SKM-1 treated with dmso at 0.1 percent for 144 hours (cell line): ENCODE results near the gene OCIAD1.
"Not testable (repeated sequence)": the region's sequence is repeated elsewhere in the genome, so short reads cannot be mapped to it uniquely, and the experiment has no call there.

Experiments
- DNase-seq: peaks from one replicate; lab custom pipeline; 2025; ENCODE audit not compliant: unreplicated experiment; lab: John Stamatoyannopoulos, UW

The OCIAD1 gene, protein sequence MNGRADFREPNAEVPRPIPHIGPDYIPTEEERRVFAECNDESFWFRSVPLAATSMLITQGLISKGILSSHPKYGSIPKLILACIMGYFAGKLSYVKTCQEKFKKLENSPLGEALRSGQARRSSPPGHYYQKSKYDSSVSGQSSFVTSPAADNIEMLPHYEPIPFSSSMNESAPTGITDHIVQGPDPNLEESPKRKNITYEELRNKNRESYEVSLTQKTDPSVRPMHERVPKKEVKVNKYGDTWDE

DNA sequence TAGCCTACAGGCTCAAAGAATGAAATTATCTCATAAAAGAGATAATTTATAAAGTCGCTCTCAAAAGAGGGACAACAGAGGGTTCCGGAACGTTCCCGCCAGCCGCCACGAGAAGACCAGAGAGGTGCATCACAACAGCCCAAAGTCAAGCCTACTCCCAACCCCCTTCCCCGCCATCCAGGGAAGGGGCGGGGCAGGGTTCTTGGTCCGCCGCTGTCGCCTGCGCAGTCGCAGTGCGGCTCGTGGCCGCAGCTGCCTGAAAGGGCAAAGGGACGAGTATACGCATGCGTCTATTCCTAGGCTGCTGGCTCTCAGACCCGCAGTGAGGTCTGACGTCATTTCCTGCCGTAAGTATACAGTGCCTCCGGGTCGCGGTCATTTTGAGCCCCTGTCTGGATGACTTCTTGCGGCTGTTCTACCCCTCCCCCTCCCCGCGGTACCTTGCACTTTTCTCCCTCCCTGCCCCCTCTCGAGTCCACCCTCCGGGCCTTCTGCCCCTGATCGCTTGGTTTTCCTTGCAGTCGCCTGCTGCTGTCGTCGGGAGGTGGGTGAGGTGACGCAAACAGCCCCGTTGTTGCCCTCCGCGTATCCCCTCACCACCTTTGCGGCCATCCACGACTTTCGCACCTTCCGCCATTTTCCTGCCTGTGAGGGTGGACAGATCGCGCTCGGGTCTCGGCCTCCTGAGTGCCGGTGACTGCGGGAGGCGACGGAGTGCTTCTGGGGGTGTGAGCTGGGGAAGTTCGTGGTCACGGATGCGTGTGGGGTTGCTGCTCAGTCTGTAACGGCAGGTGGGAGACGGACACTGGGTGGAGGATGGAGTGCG lies at the start of gene OCIAD1:
Gene OCIAD1 (plus strand): TSS at position 383 of the 826 bp plus-strand sequence. CDS start 1,537 bp downstream, outside the sequence.
- peak; percentile 98 for DNase-seq

DNA sequence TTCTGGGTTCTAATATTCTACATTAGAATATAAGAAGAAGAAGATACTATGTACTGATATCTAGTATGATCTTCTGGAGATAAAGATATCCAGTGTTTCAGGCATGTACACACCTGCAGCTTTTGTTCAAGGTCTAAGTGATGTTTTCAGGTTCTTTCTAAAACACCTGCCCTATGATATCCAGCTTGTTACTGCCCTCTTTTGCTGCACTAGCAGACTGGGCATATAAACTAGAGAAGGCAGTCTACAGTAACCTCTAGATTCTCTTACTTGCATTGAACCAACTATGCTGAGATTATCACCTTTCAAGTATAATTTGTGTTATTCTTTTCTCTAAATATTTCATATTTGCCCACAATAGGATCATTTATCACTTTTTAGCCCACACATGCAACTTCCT lies 48.9 kb upstream of the OCIAD1 start:
- DNase-seq: no peak

DNA sequence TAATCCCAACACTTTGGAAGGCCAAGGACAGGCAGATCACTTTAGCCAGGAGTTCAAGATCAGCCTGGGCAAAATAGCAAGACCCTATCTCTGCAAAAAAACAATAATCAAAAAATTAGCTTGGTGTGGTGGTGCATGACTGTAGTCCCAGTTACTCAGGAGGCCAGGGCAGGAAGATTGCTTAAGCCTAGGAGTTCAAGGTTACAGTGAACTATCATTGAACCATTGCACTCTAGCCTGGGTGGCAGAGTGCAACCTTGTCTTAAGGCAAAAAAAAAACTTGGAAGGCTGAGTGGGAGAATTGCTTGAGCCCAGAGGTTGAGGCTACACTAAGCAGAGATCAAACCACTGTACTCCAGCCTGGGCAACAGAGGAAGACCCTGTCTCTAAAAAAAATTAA lies 45.6 kb upstream of the OCIAD1 start:
- no peak for DNase-seq

DNA sequence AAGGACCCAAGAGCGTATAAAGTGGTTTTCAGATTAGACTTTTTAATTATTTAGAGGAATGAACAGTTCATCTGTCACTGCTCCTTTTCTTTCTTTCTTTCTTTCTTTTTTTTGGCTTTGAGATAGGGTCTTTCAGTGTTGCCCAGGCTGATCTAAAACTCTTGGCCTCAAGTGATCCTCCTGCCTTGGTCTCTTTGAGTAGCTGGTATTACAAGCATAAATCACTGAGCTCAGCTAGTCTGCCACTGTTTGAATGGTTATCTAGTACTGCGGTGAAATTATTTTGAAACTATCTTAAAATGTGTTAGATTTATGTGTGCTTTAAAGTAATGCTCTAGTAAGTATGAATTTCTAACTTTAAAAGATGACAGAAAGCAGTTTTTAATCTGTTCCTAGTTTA lies 44.3 kb upstream of the OCIAD1 start:
- no peak for DNase-seq

DNA sequence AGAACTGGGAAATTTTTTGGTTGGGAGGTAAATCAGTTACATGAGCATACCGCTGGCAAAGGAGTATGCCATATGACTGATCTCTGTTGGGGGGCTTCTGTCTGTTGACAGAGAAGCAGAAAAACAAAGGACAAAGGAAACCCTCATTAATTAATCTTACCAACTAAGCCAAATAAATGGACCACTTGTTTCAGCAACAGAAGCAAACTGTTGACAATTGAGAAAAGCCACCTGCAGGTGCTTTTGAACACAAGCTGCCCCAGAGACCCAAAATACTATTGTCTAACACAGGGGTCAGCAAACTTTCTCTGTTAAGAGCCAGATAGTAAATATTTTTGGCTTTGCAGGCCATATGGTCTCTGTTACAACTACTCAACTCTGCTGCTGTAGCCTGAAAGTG lies 43.8 kb upstream of the OCIAD1 start:
- DNase-seq: no peak

DNA sequence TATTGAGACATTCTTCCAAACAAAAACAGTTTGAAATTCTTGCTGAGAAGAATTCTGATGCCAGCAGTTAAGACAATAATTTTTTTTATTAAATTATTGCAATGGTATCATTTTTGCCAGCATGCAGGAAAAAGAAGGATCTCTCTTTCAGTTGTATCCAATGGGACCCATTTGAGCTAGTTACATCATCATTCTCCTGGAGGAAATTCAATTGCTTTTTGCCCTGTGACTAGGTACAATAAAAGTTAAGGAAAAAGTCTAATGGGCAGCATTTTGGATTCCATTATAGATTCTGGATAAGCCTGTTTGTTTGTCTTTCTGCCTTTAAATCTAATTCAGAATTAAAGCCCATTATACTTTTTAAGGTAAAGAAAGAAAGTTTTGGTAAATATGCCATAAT lies 40.3 kb upstream of the OCIAD1 start:
- no peak for DNase-seq

DNA sequence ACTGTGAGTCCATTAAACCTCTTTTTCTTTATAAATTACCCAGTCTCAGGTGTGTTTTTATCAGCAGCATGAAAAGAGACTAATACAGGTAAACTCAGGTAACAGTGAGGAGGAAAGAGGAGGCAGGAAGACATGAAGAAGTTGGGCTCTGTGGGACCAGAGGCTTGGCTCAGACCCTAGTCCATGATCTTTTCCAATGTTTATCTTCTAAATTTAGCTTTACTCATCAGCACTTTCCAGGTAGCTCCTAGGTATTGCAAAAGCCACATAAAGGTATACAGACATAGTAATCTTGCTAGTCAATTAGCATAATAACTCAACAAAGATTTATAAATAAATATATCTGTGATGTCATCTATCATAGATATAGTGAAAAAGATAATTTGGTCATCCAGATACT lies 39.6 kb upstream of the OCIAD1 start:
- no peak for DNase-seq

DNA sequence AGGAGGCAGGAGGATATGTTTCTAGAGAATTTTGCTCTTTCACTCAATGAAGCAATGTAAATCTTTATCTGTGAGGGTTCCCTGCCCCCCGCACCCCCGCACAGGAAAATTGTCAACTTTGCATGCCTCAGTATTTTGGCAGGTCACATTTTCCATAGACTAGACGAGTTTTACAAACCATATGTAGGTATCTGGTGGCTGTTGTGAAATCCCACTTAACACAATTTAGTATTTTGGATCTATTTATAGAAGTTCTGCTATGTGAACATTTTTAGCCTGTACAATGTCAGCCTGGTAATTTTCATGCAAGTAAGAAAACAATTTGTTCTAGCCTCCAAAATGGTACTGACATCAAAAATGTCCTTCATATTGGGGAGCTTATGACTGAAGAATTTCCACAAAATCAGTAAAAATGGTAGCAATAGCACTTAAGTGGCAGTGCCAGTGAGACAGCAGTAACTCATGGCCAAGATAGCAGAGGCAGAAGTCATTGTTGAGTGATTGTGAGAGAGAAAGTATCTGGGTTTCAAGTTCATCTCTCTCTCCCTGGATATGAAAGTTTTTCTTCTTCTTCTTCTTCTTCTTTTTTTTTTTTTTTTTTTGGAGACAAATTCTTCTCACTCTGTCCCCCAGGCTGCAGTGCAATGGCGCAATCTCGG lies 38.4 kb upstream of the OCIAD1 start:
- DNase-seq: peak; percentile 15

DNA sequence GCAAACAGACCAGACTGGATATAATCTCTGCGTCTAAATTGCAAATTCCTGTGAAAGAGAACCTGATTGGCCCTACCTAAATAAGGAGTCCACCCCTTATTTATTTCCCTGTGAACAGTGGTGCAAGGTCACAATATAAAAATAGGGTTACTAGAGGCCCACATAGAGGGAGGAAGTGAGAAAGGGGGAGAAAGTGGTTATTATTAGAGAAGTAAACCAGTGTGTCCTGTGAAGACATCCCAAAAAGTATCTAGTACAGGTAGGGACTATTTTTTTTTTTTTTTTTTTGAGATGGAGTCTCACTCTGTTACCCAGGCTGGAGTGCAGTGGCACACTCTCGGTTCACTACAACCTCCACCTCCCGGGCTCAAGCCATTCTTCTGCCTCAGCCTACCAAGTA lies 35.8 kb upstream of the OCIAD1 start:
- no peak for DNase-seq

DNA sequence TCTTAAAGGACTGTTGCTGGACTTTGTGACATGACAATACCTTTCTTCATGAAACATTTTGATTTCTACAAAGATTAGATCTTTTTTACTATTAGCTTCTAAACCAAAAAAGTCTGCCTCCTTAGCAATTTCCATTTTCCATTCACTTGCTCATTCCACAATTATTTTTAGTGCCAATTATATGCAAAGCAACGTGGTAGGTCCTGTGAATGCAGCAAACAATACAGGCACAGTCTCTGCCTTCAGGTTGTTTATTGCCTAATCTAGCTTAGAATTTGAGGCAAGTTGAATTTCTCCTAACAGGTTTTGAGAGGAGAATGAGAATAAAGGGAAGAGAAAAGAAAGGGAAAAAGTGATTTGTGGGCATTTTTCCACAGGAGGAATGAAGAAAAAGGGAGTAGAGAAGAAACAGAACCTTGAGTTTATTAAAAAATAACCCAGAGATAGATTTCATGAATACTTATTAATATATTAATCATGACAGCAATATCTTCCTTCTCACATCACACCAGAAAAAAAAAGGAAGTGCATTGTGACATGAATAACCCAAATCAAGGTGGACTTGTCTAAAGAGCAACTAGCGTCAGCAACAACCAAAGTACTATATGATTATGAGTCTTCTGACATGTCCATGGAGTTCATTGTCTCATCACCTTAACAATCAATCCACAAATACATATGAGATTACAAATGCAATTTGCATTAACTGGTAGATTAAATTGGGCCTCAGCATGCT lies 34.5 kb upstream of the OCIAD1 start:
- no peak for DNase-seq

DNA sequence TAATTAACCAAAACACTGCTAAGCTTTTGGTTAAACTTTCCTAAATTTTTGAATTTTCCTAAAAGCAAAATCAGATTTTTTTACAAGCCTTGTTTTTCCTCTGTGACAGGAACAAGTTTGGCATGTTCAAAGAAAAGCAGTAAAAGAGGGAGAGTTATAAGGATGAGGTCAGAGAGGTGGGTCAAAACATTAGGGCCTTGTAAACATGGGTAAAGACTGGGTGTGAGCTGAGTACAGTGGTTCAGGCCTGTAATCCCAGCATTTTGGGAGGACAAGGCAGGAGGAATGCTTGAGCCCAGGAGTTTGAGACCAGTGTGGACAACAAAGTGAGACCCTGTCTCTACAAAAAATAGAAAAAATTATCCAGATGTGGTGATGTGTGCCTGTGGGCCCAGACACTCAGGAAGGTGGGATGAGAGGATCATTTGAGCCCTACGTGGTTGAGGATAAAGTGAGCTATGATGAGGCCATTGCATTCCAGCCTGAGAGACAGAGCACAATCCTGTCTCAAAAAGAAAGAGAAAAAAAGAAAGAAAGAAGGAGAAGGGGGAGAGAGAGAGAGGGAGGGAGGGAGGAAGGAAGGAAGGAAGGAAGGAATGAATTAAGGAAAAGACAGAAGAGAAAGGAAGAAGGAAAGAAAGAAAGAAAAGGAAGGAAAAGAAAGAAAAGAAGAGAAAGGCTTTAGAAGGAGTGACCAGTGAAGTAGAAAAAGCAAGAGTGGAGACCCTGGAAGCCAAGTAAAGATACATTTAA lies 33.8 kb upstream of the OCIAD1 start:
- no peak for DNase-seq

DNA sequence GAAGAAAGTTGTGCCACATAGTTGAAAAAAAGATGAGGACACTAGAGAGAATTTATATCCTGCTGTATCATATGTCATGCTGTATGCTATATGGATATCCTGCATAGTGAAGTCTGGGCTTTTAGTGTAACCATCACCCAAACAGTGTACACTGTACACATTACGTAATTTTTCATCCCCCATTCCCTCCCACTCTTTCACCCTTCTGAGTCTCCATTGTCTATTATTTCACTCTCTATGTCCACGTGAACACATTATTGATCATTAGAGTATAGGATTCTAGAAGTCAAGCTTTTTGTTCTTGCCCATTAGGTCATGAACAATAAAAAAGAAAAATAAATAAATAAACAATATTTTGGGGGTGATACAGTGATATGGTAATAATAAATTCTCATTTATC lies 32.8 kb upstream of the OCIAD1 start:
- no peak for DNase-seq

DNA sequence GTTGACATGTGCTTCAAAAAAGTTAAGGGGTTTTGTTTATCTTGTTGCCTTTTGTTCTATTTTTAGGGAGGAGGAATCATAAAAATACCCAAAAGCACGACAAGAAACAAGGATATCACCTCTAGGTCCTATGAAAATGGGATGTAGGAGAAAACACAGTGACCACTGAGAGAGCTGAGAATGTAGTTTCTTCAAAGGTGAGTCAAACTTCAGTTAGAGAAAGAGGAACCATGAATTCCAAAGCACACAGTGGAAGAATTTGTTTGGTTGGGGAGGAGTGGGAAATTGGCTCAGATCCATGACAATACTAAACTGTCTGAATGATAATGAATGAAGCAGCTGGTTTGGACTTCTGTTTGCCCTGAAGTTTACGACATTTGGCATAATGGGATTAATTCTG lies 31.7 kb upstream of the OCIAD1 start:
- peak; percentile 12 for DNase-seq

DNA sequence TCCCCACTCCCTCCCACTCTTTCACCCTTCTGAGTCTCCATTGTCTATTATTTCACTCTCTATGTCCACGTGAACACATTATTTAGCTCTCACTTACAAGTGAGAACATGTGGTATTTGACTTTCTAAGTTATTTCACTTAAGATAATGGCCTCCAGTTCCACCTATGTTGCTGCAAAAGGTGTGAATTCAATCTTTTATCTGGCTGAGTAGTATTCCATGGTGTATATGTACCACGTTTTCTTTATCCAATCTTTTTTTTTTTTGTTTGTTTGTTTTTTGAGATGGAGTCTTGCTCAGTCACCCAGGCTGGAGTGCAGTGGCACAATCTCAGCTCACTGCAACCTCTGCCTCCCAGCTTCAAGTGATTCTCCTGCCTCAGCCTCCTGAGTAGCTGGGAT lies 30.7 kb upstream of the OCIAD1 start:
- DNase-seq: not testable (repeated sequence)

DNA sequence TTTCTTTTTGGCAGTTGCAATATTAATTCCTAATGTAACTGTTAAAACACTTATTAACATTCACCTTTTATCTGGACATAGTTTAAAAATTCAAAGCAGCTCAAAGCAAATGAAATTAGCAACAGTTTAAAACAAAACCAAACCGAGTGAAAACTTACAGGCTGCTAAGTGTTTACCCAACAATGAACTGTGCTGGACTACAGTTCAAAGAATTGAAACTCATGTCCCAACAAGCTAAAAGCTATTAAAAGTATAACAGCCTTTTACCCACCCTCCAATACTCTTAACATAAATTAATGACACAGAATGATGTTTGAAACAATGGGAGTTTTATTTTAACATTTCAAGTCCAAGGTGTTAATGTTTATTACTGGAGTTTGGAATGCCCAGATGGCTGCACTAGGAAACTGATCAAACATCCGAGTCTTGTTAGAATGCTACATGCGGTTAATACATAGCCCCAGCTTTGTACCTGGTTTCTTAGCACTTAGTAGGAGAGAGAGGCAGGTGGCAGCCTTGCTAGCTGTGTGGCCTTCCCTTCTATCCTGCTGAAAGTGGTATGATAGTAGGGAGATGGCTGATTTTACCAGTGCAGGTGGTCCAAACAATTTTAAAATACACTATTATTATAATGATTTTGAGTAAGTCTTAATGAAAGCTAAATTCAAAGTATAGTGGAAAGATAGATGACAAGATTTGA lies 29.7 kb upstream of the OCIAD1 start:
- no peak for DNase-seq

DNA sequence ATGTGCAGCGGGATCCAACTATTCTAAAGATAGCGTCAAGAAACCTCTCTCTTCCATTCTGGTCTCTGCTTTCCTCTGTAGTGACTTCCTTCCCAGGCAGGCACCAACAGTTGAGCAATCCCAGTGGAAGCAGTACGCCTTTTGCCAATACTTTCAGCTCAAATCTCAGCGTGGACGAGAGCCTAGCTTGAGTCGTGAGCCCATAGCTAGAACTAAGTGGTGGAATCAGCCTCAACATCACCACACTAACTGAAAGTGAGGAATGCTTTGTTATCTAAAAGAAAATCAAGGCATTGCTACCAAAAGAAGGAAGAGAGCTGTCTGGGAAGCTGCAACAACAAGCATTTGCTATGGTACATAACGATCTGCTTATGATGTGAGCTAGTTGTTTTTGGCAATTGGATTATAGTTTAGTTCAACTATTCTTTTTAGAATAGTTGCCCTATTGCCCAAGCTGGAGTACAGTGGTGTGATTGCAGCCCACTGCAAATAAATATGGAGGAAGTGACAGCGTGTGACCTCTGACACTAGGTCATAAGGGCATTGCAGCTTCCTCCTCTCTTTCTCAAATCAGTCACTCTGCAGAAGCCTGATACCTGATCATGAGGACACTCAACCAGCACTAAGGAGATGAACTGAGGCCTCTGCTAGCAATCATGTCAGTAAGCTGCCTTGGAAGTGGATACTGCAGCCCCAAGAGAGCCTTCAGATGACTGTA lies 26.1 kb upstream of the OCIAD1 start:
- DNase-seq: peak; percentile 44

DNA sequence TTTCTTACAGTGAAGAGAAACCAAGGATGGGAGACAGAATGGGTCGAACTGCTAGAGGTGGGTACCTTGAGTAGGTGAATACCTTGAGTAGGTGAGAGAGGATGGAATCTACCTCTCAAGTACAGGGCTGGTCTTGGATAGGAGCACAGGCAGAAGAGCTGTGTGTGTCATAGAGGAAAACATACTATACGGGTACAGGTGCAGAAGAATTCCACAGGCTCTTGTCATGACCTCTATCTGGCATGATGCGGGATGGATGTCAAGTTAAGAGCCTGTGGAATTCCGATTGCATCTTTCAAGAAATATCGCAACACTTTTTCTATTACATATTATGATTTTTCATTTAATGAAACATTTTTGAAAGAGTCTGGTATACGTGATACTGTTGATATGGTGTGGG lies 18.0 kb upstream of the OCIAD1 start:
- DNase-seq: no peak

DNA sequence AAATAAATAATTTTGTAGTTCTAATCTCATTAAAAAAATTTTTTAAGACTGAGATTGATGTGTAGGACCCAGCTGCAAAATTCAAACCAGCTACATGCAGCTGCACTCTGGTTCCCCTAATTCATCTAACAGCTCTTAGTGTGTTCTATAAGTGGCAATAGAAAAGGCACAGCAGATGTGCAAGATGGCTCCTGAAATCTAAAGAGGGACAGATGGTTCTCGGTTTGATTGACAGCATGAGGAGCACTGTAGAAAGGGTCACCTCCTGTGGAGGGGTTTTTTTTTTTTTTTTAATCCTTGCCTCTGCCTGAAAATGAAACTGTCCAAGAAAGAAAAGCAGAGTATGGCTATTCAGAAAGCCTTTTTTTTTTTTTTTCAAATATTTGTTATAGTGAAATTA lies 16.9 kb upstream of the OCIAD1 start:
- DNase-seq: no peak

DNA sequence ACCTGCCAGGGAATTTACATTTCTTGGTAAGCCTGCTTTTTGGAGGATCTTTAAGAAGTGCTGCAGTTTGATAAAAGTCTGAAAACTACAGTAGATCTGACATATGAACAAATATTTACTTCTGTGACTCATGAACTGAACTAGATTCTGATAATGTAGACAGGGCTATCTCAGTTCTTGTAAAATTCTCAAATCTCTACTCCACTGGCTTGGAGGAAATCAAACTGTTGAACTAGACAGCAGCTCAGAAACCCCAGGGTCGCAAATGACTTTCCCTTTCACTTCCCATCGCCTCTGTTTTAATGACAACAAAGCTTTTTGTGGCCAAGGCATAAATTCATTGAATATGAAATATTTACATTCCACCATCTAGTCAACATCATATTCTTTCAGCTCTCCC lies 15.4 kb upstream of the OCIAD1 start:
- DNase-seq: no peak
